Panc1 (cell line): ENCODE data around the gene NPAS3. TPM values are rescaled to one million over a fixed set of nuclear protein-coding genes. Genes with fewer than 3 reads are reported as not detected.

Experiments used
- ATAC-seq: fragments of 200-7000 bp; cut with Tn5 transposase; 2 replicates; pipeline ENCODE4 v1.9.1; 2020; ENCODE audit warnings: mild to moderate bottlenecking, moderate library complexity
- BruUV-seq: library from RNA; stranded (reverse); fragments of 400-500 nt; replicated peaks from 2 replicates; lab custom pipeline; 2021; lab: Mats Ljungman, UMichigan
- CTCF ChIA-PET: fragments of 300-600 bp; sonication (Branson Sonifier 250); formaldehyde crosslinking; loops from one replicate; lab custom pipeline; 2022; ENCODE audit warnings: antibody characterized with exemption; lab: Charles Lee
- POLR2A ChIA-PET: fragments of 300-600 bp; sonication (Branson Sonifier 250); formaldehyde crosslinking; loops from one replicate; lab custom pipeline; 2022; ENCODE audit warnings: antibody characterized with exemption; lab: Charles Lee
- DNase-seq: peaks from one replicate; pipeline ENCODE4 v3.0.0-alpha.2; 2010; ENCODE audit warnings: low read depth, low spot score
- H3K27ac ChIP-seq: 2 replicates; pipeline ENCODE4 v1.5.1; 2011; ENCODE audit warnings: mild to moderate bottlenecking, low read length, inconsistent platforms
- H3K27me3 ChIP-seq: fragments of 200-500 bp; sonication (Bioruptor generic); 2 replicates; pipeline ENCODE4 v1.6.0; 2014; ENCODE audit warnings: low read length, inconsistent platforms; ENCODE audit not compliant: control insufficient read depth, insufficient read depth
- H3K36me3 ChIP-seq: fragments of 200-500 bp; sonication (Bioruptor generic); 2 replicates; pipeline ENCODE4 v1.5.1; 2014; ENCODE audit warnings: inconsistent platforms, mild to moderate bottlenecking, low read length, moderate library complexity; ENCODE audit not compliant: control insufficient read depth, insufficient read depth
- H3K4me1 ChIP-seq: 2 replicates; pipeline ENCODE4 v1.5.1; 2011; ENCODE audit warnings: inconsistent platforms, mild to moderate bottlenecking, low read length, moderate library complexity; ENCODE audit not compliant: control insufficient read depth, insufficient read depth
- H3K4me3 ChIP-seq, 2 experiments: 2 replicates each; pipeline ENCODE4 v1.5.1; 2011 to 2012; ENCODE audit warnings: low read depth in 2 of 2, low read length in 2 of 2, mild to moderate bottlenecking in 2 of 2, inconsistent platforms in 1 of 2, moderate library complexity in 1 of 2
- H3K9me3 ChIP-seq: fragments of 200-500 bp; sonication (Bioruptor generic); 2 replicates; pipeline ENCODE4 v1.5.1; 2014; ENCODE audit warnings: low read depth, mild to moderate bottlenecking, inconsistent platforms, low read length, moderate library complexity; ENCODE audit not compliant: control insufficient read depth, insufficient read depth
- CTCF ChIP-seq: fragments of 450-650 bp; IDR thresholded peaks from 2 replicates; pipeline ENCODE4 v1.5.1; 2017; ENCODE audit warnings: mild to moderate bottlenecking
- POLR2AphosphoS5 ChIP-seq: IDR thresholded peaks from 2 replicates; pipeline ENCODE4 v1.6.1; 2012; ENCODE audit warnings: mild to moderate bottlenecking, low read depth, low read length, moderate library complexity
- REST ChIP-seq, 2 experiments: IDR thresholded peaks; 2 replicates each; pipeline ENCODE4 v1.6.1; 2011 to 2012; ENCODE audit warnings: low read depth in 2 of 2, control low read depth in 1 of 2, low read length in 1 of 2, mild to moderate bottlenecking in 1 of 2, moderate library complexity in 1 of 2; ENCODE audit not compliant: insufficient read depth in 1 of 2
- SIN3A ChIP-seq: IDR thresholded peaks from 2 replicates; pipeline ENCODE4 v1.6.1; 2012; ENCODE audit warnings: low read depth, mild to moderate bottlenecking, low read length, moderate library complexity, borderline replicate concordance; ENCODE audit not compliant: insufficient read depth
- TCF7L2 ChIP-seq: IDR thresholded peaks from 2 replicates; pipeline ENCODE4 v1.6.1; 2011; ENCODE audit warnings: mild to moderate bottlenecking, low read depth, low read length, inconsistent platforms
- in situ Hi-C: cut with HindIII; loops from 2 replicates; pipeline ENCODE4 v1.10.0; 2016; ENCODE audit warnings: low sequenced_read_pairs, low pct_unique_long_range_greater_than_20kb
- intact Hi-C: fragments of 100-400 bp; cut with micrococcal nuclease; formaldehyde crosslinking; loops from one replicate; pipeline ENCODE4 v1.10.0; 2022; ENCODE audit not compliant: unreplicated experiment
- total RNA-seq: library from RNA; stranded (reverse); gene quantifications from one replicate; pipeline ENCODE4 v1.2.1, GENCODE V29; 2021; ENCODE audit not compliant: unreplicated experiment

Gene NPAS3
- total RNA-seq, 1 experiment from 2014 or later = 0.23 TPM

- H3K4me1 ChIP-seq = no peaks in the 10 kb centered on the region
- ChIA-PET CTCF (no interaction called here), POLR2A (no interaction called here)
- DNase-seq (no peak), ATAC-seq (no peak)
- intact Hi-C loops = no loop called here
- no peaks in the 10 kb centered on the region for H3K27me3 ChIP-seq
- in situ Hi-C loops = no loop called here
- TF ChIP-seq CTCF = no peak
- no peak for TF ChIP-seq SIN3A
- no peak for TF ChIP-seq POLR2AphosphoS5
- no peak for TF ChIP-seq REST (IDR thresholded peaks at IDR 0.05; ENCODE audit: insufficient read depth in 1 of 2, low read depth in 2 of 2, low read length in 1 of 2)
- no peak overlapping the region for H3K27ac ChIP-seq
- H3K9me3 ChIP-seq = no peaks in the 10 kb centered on the region
- H3K36me3 ChIP-seq = no peaks in the 10 kb centered on the region
- no peak overlapping the region for H3K4me3 ChIP-seq
- no TSS peak for BruUV-seq
These were observed 714.6 kb downstream of the NPAS3 start for GRCh38 chr14:33653308-33653695.

- Histone ChIP-seq H3K4me1 (no peaks in the 10 kb centered on the region), H3K27ac (no peak overlapping the region), H3K27me3 (no peaks in the 10 kb centered on the region), H3K9me3 (no peaks in the 10 kb centered on the region), H3K36me3 (no peaks in the 10 kb centered on the region), H3K4me3 (no peak overlapping the region)
- TF ChIP-seq POLR2AphosphoS5 (no peak), CTCF (no peak), TCF7L2 (no peak), REST (IDR thresholded peaks at IDR 0.05; ENCODE audit: insufficient read depth in 1 of 2, low read depth in 2 of 2, low read length in 1 of 2) (no peak), SIN3A (no peak)
- DNase-seq = no peak
- ChIA-PET CTCF (no interaction called here), POLR2A (no interaction called here)
- in situ Hi-C loops = no loop called here
- no TSS peak for BruUV-seq
- intact Hi-C loops = no loop called here
- ATAC-seq = no peak
These were observed 716.7 kb downstream of the NPAS3 start for GRCh38 chr14:33655421-33655820.
